Duodenal mucosa (tissue), 2 donors: Measurements from ENCODE around the gene CEP85L.

ENCODE experiments used
- H3K27ac ChIP-seq: one replicate; pipeline ENCODE4 v1.7.0; 2013; ENCODE audit warnings: low read depth, low read length
- H3K27me3 ChIP-seq, 2 donors: one replicate each; pipeline ENCODE4 v1.7.0; 2013; ENCODE audit warnings: low read length in 2 of 2, control low read depth in 1 of 2; ENCODE audit not compliant: insufficient read depth in 2 of 2, control insufficient read depth in 1 of 2
- H3K36me3 ChIP-seq, 2 donors: one replicate each; pipeline ENCODE4 v1.7.0; 2013; ENCODE audit warnings: low read length in 2 of 2, control low read depth in 1 of 2; ENCODE audit not compliant: insufficient read depth in 2 of 2, control insufficient read depth in 1 of 2
- H3K4me1 ChIP-seq, 2 donors: one replicate each; pipeline ENCODE4 v1.7.0; 2013; ENCODE audit warnings: low read length in 2 of 2, control low read depth in 1 of 2; ENCODE audit not compliant: insufficient read depth in 2 of 2, control insufficient read depth in 1 of 2
- H3K4me3 ChIP-seq, 2 donors: one replicate each; pipeline ENCODE4 v1.7.0; 2013; ENCODE audit warnings: low read length in 2 of 2, low read depth in 1 of 2
- H3K9ac ChIP-seq, 2 donors: one replicate each; pipeline ENCODE4 v1.7.0; 2013; ENCODE audit warnings: low read length in 2 of 2, low read depth in 1 of 2
- H3K9me3 ChIP-seq, 2 donors: one replicate each; pipeline ENCODE4 v1.7.0; 2013; ENCODE audit warnings: low read length in 2 of 2, control low read depth in 1 of 2; ENCODE audit not compliant: control insufficient read depth in 1 of 2

The CEP85L gene

DNA sequence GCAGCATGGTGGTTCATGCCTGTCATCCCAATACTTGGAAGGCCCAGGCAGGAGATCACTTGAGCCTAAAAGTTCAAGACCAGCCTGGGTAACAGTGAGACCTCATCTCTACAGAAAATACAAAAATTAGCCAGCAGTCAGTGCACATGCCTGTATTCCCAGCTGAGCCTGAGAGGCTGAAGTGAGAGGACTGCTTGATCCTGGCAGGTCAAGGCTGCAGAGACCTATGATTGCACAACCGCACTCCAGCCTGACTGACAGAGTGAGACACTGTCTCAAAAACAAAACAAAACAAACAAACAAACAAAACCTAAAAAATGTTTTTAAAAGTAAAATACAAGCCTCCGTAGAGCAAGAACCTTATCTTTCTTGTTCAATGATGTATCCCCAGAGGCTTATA lies 6.0 kb downstream of the CEP85L start:
- H3K4me3 ChIP-seq, result no peak overlapping the region
- no peaks in the 10 kb centered on the region for H3K9me3 ChIP-seq
- H3K27ac ChIP-seq, result no peak overlapping the region
- peaks cover 2 to 6% of the 10 kb centered on the region in 2 donors for H3K4me1 ChIP-seq
- no peak overlapping the region for H3K9ac ChIP-seq
- peaks cover 2 to 13% of the 10 kb centered on the region in 2 donors for H3K27me3 ChIP-seq
- H3K36me3 ChIP-seq, result no peaks in the 10 kb centered on the region

- H3K4me3 ChIP-seq, result no peak overlapping the region
- H3K9ac ChIP-seq, result no peak overlapping the region
- no peak overlapping the region for H3K27ac ChIP-seq
- no peaks in the 10 kb centered on the region for H3K9me3 ChIP-seq
- peaks cover under 1 to 2% of the 10 kb centered on the region in 2 donors for H3K4me1 ChIP-seq
- H3K27me3 ChIP-seq, result no peaks in the 10 kb centered on the region
- no peaks in the 10 kb centered on the region for H3K36me3 ChIP-seq
Measured at GRCh38 chr6:118644007-118644406, 7.4 kb downstream of the CEP85L start.

DNA sequence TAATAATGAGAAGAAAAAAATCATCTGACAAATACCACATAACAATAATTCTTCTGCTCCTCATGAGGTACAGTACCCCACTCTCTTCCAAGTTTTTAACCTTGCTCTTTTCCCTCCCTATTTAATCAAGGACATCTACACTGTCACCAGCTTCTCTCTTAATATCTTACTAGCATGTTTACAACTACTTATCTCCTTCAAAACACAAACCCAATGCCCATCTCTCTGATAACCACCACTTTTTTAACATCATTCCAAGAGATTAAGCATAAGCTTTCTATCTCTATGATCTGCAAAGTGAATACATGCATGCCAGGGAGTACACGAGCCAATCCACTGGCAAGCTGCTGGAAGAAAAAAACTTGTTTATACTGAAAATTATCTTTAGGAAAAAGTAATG lies 10.3 kb downstream of the CEP85L start:
- no peaks in the 10 kb centered on the region for H3K9me3 ChIP-seq
- no peak overlapping the region for H3K4me3 ChIP-seq
- peaks cover 3 to 5% of the 10 kb centered on the region in 2 donors for H3K4me1 ChIP-seq
- no peak overlapping the region for H3K27ac ChIP-seq
- H3K27me3 ChIP-seq, result no peaks in the 10 kb centered on the region
- H3K9ac ChIP-seq, result no peak overlapping the region
- H3K36me3 ChIP-seq, result no peaks in the 10 kb centered on the region

GRCh38 chr6:118639054-118639964 lies 12.1 kb downstream of the CEP85L start:
- Histone ChIP-seq H3K9ac (no peak overlapping the region), H3K27me3 (no peaks in the 10 kb centered on the region), H3K27ac (no peak overlapping the region), H3K4me3 (no peak overlapping the region), H3K9me3 (no peaks in the 10 kb centered on the region), H3K4me1 (peaks cover 3 to 5% of the 10 kb centered on the region in 2 donors), H3K36me3 (no peaks in the 10 kb centered on the region)

- Histone ChIP-seq H3K4me1 (peaks cover 3 to 5% of the 10 kb centered on the region in 2 donors), H3K4me3 (no peak overlapping the region), H3K36me3 (no peaks in the 10 kb centered on the region), H3K27ac (no peak overlapping the region), H3K9me3 (no peaks in the 10 kb centered on the region), H3K9ac (no peak overlapping the region), H3K27me3 (no peaks in the 10 kb centered on the region)
Measured at GRCh38 chr6:118638288-118638687, 13.1 kb downstream of the CEP85L start.

DNA sequence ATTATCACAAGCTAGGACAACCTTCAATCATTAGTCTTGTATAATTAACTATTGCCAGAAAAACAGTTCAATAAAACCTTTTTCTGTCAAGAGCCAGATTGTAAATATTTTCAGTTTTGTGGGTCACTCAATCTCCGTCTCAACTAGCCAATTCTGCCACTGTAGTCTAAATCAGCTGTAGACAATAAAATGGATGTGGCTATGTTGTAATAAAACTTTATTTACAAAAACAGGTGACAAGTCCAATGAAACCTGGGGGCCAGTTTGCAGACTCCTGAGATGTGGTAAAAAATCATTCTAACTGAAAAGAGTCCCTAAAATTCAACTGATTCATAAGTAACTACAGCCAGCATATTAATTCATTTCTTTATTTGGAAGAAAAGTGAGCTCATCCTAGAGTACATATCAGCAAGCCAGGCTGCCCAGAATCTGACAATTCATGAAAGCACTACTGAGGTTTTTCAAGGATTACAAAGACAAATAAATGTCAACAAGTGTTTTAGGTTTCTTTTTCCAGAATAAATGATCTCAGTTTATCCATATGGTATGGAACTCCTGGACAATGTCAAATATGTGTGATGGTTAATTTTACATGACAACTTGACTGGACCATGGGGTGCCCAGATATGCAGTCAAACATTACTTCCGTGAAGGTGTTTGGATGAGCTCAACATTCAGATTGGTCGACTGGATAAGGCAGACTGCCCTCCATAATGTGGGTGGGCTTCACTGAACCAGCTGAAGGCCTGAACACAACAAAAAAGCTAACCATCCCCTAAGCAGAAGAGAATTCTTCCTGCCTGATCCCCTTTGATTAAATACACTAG lies 15.3 kb downstream of the CEP85L start:
- no peak overlapping the region for H3K9ac ChIP-seq
- H3K27ac ChIP-seq, result no peak overlapping the region
- no peaks in the 10 kb centered on the region for H3K9me3 ChIP-seq
- no peaks in the 10 kb centered on the region for H3K27me3 ChIP-seq
- no peaks in the 10 kb centered on the region for H3K36me3 ChIP-seq
- H3K4me3 ChIP-seq, result no peak overlapping the region
- H3K4me1 ChIP-seq, result peaks cover 3 to 5% of the 10 kb centered on the region in 2 donors

- no peaks in the 10 kb centered on the region for H3K4me1 ChIP-seq
- no peaks in the 10 kb centered on the region for H3K9me3 ChIP-seq
- H3K4me3 ChIP-seq, result no peak overlapping the region
- H3K27ac ChIP-seq, result no peak overlapping the region
- no peaks in the 10 kb centered on the region for H3K27me3 ChIP-seq
- no peak overlapping the region for H3K9ac ChIP-seq
- H3K36me3 ChIP-seq, result no peaks in the 10 kb centered on the region
Measured at GRCh38 chr6:118632359-118632758, 19.0 kb downstream of the CEP85L start.

DNA sequence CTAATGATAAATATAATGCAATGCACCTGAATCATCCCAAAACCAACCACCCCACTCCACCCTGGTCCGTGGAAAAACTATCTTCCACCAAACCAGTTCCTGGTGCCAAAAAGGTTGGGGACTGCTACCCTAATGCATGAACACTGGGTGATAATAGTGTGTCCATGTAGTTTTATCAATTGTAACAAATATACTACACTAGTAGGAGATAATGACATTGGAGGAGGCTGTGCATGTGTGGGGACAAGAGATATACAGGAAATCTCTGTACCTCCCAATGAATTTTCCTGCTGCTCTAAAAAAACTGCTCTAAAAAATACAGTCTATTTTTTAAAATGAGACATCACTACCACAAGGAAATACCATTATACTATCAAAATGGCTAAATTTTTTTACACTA lies 20.5 kb downstream of the CEP85L start:
- H3K36me3 ChIP-seq, result no peaks in the 10 kb centered on the region
- H3K9ac ChIP-seq, result no peak overlapping the region
- no peaks in the 10 kb centered on the region for H3K9me3 ChIP-seq
- no peak overlapping the region for H3K4me3 ChIP-seq
- no peaks in the 10 kb centered on the region for H3K27me3 ChIP-seq
- H3K27ac ChIP-seq, result no peak overlapping the region
- H3K4me1 ChIP-seq, result no peaks in the 10 kb centered on the region

GRCh38 chr6:118630067-118630466 lies 21.3 kb downstream of the CEP85L start:
- Histone ChIP-seq H3K9ac (no peak overlapping the region), H3K4me1 (no peaks in the 10 kb centered on the region), H3K9me3 (no peaks in the 10 kb centered on the region), H3K4me3 (no peak overlapping the region), H3K27ac (no peak overlapping the region), H3K27me3 (no peaks in the 10 kb centered on the region), H3K36me3 (peaks cover 0 to 2% of the 10 kb centered on the region in 2 donors)

DNA sequence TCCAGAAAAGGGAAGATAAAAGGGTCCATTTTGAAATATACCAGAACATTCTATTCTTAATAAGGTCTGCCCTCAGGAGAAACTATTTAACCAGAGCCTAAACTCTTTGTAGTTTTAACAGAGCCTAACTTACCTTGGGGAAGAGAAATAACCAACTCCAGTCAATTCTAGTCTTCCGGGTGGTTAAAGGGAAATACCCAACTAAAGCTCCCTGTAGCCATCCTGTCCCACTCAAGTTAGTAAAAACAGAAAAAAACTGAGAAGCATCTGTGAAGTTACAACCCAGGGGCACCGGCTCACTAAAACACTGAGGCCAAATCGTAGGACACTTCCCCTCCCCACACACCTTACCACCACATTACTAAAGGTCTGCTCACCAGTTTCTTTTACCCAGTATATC lies 23.7 kb downstream of the CEP85L start:
- no peaks in the 10 kb centered on the region for H3K27me3 ChIP-seq
- H3K4me3 ChIP-seq, result no peak overlapping the region
- peaks cover 0 to 2% of the 10 kb centered on the region in 2 donors for H3K36me3 ChIP-seq
- no peak overlapping the region for H3K27ac ChIP-seq
- no peaks in the 10 kb centered on the region for H3K4me1 ChIP-seq
- H3K9ac ChIP-seq, result no peak overlapping the region
- H3K9me3 ChIP-seq, result no peaks in the 10 kb centered on the region
